HG02981 (cell line): Measurements from ENCODE around the gene ANK2.

Experiments used
- ATAC-seq: cut with Tn5 transposase; IDR thresholded peaks from one replicate; pipeline ENCODE4 v1.9.1; 2021; ENCODE audit warnings: mild to moderate bottlenecking, moderate library complexity; ENCODE audit not compliant: unreplicated experiment

Gene ANK2

GRCh38 chr4:113433116-113433515 lies 383.7 kb downstream of the ANK2 start:
- ATAC-seq, result no peak
